AML-193 (cell line): ENCODE results near the gene TTLL7.

Experiments
- DNase-seq, 2 experiments: peaks; one replicate each; lab custom pipeline; 2025; lab: John Stamatoyannopoulos, UW

TTLL7 gene

DNA sequence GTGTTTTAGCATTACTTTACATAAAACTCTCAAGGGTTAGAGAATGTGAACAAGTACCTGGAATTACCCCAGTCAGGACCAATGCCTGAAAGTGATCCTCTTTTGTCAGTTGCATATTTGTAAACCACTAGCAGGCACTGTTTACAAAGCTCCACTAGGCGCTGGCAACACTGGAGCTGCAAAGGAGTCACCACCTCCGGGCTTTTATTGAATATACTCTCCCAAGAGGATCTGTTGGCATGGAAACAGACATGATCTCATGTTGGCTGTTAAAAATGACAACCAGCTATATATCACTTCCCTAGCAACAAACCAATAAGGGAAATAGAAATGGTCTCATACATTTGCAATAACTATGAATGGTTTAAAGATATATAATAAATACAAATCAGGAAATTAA is 116.0 kb downstream of the TTLL7 start:
- no peak for DNase-seq

DNA sequence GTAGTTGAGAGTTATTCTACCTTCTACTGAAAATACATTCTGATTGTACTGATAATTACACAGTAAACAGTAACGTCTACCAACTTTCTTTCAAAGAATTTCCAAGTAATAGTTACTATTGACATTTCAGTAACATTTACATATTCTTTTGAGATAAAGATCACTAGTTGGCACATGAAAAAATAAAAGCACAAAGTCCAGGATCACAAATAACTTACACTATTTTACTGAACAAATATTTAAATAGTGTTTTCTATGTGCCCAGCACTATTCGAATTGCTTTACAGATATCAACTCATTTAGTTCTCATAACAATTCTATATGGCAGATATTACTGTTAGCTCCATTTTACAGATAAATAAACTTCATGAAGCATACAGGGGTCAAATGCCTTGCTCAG is 126.4 kb downstream of the TTLL7 start:
- DNase-seq: no peak

DNA sequence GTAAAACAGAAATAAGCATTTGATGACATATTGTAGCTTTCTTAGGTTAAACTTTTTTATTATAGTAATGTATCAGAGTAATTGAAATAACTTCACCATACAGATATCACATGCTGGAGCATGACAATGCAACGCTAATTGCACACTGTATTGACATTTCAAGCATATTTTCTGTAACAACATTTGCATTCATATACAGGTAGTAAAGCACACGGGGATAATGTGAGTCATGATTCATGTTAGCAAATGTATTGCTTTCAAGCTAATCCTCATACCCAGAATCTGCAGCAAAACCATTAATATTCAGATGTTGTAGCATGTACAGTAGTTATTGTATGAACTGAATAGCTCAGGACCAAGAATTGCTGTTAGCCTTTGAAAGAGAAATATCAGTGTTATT is 133.9 kb downstream of the TTLL7 start:
- no peak for DNase-seq

DNA sequence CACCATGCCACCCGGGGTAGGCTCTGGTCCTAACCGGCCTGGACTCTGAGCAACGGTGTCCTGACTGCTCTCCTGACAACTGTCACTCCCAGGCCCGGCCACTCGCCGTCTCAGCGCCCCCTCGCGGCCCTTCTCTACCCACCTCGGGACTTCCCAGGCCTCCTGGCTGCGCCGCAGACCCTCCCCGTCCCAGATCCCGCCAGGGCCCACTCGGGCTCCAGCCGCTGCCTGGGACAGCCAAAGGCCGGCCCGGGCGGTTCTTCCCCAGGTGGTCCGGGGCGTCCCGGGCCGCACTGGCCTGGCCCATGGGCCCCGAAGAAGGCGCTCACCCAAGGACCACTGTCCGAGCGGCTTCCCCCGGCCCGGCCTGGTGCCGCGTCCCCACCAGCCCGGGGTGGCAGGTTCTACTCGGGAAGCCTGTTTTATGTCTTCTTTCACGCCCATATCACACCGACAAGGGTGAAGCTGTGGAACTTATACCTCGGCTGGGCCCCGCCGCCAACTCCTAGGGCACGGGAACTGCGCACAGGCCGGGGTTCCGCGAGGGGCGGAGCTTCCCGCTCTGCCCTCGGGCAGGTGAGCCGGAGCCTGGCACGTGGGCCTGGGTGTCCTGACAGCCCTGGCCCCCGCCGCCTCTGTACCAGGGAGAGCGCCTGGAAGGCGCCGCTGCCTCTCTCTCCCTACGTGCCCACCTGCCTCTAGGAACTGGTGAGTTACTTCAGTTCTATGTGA is 138.3 kb downstream of the TTLL7 start:
- DNase-seq: no peak

DNA sequence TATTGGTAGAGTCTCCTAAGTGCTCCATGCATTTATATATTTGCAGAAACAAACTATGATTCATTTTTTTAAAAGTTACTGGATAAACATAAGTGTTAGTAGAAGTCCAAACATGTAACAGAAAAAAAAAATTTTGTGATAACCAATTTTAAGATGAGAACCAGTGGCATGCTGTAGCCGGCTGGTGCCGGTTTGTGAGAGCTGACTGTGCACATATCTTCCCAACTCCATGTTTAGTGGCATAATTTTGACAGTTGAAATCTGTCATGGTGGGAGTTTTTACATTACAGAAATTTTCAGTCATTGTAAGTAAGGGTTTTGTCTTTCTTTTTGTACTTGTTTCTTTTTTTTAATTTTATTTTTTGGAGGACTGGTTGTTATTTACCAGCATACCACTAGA is 141.2 kb downstream of the TTLL7 start:
- DNase-seq: no peak

DNA sequence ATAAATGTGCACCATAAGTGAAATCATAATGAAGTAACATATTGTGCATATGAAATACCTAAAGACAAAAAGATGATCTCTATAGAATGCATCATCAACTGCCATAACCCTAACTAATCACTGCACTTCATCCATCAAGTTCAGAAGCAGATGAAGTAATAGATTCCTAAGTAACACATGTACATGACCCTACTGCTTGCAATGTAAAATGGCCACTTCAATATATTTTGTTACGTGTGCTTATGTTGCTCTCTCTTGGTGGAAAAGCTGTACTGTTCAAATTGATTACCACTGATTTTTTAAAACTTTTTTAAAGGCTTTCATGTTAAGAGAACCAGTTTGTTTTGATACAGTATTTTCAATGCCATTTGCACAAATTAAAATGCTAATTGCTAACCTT is 141.8 kb downstream of the TTLL7 start:
- DNase-seq: no peak

DNA sequence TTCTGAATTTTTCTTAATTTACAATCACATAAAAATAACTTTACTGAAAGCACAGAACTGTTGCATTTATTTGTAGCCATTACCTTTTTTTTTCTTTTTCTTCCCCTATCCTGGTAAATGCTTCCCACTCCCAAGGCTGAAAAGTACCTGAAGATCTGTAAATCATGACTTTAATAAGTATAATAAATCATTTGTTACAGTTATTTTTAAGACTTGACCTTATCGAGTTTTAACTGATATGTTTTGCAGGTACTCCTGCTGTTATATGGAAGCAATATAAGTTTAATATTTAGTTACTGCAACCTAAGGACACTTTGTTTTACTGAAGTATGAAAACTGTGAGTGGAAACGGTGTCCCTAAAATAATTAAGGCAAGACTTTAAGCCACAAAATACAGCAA is 142.6 kb downstream of the TTLL7 start:
- no peak for DNase-seq

DNA sequence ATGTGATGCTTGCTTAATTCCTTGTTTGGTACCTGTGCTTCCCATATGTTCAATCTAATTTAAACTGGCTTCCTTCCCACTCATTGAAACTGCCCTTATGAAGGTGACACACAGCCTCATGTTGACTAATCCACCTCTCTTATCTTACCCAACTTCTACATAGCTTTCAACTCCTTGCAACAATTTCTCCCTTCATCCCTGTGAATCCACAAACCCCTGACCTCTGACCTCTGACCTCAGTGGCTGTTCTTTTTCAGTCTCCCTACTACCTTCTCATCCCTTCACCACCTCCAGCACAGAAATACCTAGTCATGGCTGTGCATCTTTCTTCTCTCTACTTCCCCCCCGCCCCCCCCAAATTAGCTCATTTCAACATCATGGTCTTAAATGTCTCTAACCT is 144.5 kb downstream of the TTLL7 start:
- DNase-seq: no peak

DNA sequence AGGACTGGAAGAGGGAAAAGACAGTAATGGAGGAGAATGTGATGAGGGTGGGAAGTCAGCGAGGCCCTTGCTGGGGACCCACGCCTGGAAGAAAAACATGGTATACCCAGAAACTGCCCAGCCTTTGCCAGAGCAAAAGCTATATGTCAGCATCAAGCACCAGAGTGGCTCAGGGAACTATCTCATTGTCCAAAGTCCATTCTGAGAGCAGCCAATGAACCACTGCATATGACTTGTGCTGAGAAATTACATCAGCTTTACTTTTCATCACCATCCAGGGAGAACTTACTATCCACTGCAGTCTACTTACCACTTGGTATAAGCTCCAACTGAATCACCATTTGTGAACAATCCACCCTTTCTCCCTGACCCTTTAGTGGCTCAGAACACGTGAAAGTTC is 148.1 kb downstream of the TTLL7 start:
- no peak for DNase-seq

DNA sequence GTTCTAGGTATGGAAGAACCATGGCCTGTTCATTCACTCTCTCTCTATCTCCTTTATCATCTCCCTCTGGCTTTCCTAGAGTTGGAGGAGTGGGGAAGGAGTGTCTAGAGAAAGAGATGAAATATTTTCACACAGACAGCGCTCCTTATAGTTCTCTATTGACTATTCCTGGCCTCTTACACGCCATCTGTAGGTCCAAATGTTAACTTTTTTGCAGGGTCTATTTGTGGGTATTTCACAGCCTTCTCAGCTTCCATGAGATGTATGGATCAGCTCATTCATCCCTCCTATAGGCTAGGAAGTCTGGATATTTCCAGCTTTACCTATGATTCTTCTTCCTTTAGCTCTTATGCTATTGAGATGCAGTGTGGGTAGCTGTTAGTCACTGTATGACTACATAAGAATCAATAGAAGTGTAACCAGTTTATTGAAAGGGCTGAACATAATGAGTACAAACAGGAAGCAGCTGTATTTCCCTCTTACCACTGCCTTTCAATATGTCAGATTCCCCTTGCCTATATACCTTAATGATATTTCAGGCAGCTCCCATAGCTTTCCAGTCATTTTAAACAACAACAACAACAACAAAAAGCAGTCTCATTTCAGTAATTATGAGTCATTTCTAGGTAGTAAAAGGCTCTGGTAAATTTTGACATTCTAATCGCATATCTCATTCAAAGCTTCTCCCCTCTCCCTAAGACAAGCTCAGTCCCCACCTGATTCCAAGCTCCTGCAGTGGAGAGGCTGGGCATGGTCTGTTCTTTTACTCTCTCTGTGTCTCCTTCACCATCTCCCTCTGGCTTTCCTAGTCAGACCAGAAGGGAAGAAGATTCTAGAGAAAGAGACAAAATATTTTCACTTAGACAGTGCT is 149.5 kb downstream of the TTLL7 start:
- no peak for DNase-seq

DNA sequence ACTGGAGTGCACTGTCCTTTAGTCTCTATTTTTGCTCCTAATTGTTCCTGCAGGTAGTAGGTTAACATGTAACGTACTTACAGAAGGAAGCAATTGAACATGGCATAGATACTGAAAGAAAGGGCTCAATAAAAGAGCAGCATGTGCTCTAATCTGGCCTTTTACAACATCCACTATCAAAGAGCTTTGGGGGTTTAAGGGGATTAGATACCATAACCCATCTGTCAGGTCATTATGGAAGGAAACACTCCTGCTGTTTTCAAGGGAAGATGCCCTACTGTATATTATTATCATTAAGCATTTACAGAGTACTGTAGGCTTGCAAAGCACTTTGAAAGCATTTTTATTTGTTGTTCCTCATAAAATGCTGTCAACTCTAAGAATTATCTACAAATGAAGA is 152.8 kb downstream of the TTLL7 start:
- no peak for DNase-seq

DNA sequence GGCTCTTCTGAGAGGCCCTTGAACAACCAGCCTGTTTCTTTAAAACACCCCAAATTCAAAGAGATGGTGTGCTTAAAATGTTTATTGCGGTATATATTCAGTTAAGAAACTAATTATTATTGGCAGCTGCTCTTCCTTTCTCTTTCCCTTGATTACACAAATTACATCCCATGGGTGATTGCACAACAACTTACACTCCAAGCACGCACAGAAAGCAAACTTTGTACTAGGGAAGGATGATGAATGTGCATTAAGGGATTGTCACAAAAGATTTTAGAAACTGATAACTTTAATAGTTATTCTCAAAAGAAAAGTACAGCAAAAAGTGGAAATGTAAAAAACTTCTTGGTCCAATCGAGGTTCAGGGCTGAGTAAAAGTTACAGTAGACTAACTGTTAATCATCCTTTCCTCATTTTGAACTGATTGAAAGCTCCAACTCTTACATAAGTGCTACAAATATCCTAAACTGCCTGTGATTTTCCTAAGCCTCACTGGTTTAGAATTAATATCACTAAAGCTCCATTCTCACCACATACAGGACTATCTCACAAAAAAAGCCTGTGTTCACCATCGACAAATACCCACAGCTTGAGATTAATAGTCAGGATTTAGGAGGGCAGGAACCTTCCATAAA is 153.4 kb downstream of the TTLL7 start:
- no peak for DNase-seq

DNA sequence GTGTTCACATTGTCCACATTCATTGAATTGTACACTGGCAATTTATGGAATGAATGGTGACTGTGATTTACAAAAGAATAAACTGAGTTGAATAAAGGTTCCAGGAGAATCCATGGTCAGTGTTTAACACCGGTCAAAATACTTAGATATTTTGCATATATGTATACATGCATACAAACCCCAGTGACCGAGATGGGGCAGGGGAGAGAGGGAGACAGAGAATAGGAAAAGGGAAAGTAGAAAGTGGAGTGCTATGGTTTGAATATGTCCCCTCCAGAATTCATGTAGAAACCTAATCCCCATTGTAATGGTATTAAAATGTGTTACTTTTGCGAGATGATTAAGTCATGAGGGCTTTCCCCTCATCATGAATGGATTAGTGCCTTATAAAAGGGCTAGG is 154.4 kb downstream of the TTLL7 start:
- DNase-seq: no peak

DNA sequence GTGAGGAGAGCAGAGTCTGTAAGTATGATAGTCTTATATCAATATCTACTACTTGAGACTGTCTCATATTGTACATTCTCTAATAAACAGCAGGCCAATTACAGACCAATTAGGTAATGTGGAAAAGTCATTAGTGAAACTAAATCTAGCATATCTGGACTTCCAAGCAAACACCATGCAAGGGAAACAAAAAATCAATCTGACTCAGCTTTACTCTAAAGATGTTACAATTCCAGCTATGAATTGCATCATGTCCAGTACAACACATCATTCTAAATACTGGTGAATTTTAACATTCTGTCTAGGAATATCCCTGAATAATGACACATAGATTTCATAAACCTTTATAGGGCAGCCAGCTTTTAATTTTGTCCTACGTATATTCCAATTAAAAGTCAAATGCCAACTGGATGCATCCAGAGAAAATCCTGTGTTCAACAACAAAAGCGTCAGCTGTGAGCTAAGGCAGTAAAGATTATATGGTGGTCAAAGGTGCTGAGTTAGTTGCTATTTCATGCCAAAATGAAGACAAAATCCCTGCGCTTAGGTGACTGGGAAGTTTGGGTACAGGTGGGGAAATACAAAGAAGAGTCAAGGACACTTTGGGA is 159.3 kb downstream of the TTLL7 start:
- no peak for DNase-seq

DNA sequence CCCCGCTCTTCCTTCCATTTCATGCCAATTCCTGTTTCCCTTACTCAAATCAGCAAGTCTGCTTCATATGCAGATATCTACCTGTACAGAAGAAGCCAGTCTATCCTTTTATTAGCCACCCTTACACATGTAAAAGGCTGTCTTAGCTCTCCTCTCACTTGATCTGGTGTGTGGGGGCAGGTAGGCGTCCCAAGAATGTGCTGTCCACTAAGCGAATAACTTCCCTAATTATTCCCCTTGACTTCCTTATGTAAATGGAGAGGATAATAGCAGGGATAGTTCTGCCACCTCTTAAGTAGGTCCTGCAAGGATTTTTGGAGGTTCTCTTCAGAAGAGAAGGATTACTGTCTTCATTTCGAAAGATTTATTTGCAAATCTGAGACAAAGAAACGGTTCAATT is 160.4 kb downstream of the TTLL7 start:
- DNase-seq: no peak

DNA sequence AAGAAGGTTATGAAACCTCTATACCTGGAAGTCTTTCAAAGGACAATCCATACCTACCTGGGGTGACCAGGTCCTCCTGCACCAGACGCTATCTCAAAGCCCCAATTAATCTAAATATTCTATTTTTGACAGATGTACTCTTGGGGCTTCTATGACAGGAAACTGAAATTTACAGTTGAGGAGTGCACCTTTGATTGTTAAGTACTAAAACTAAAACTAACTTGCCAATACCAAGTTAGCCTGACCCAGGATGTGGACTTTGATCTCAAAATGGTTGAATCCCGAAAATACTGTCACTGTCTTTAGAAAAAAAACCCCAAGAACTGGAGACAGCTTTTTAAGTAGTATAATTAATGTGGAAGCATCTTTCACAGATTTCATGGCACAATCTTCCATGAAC is 162.4 kb downstream of the TTLL7 start:
- no peak for DNase-seq

DNA sequence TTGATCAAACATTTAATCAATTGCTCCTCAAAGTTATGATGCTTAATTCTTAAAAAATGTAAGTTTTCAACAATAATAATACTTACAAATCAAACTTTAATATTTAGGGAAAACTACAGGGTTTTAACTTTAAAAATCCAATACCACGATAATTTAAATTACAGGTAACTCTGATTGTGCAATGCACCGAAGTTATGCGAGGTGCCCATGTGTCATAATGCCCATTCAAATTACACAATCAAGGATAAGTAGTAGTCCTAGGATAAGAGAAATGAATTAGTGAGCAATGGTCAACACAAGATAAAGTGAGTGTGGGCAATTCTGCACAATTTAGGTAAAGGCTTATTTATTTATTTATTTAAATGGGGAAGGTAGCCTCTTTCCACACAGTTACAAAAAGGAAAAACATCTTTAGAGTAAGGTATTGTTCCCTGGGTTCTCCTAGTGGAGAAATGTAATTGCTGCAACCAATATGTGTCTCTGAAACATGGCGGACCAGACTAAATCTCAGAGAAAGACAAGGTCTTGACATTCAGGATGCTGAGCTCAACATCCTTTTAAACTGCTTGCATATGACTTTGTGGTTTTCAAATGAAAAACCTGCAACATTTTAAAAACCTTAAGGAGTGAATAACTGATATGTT is 164.2 kb downstream of the TTLL7 start:
- no peak for DNase-seq

DNA sequence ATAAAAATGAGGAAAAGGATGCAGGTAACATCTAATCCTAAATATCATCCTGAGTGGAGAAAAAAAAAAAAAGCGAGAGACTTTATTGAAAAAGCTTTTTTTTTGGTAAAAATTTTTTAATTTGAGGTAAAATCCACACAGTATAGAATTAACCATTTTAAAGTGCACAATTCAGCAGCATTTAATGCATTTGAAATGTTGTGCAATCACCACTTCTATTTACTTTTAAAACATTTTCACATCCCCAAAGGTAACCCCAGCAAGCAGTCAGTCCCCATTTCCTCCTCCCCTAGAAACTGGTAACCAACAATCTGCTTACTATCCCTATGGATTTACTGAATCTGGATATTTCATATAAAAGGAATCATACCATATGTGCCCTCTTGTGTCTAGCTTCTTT is 166.7 kb downstream of the TTLL7 start:
- no peak for DNase-seq

DNA sequence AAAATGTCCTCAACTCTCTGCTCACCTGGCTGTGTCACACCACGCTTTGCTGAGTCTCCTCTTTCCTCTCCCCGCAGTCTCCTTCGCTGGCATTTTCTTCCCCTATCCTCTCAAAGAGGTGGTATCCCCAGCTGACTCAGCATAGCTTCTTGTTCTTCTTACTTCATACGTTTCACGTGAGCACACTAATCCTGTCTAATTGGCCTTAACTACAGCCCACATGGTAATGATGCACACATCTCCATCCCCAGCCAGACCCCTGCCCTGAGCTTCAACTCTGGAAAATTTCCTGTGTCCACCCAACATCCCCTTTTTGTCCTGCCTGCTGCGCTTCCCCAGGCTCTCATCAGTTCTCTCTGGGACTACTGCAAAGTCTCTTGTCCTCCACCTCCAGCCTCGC is 169.8 kb downstream of the TTLL7 start:
- DNase-seq: no peak

DNA sequence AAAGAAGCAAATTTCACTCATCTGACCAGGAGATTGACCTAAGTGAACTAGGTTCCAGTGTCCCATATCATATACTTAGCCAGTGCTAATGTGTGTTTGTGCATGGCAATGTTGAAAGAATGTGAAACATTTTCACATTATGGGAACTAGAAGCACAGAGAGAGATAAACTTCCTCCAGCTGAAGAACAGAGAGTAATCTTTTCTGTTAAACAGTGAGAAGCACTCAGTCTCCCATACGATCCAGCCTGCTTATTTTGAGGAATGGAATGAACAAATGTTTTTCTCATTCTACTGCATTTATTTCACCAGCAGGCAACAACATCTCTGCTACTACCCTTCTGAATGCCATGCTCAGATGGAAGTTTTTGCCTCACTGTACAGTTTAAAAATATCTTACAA is 170.5 kb downstream of the TTLL7 start:
- no peak for DNase-seq

DNA sequence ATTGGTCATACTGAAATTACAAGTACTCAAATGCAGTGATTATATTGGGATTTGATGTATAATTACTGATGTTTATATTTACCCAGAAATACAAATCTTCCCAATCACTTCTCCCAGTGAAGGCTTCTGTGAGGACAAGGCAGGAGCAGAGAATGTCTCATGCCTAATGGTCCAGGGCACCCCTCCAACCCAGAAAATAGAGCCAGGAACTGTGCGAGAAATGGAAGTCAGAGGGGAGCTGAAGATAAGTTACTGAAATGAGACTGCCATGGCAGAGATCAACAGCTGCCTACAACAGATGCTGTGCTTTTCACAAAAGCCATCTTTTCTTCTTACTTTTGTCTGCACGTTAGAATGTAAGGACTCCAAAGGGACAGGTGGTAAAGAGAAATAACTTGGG is 171.2 kb downstream of the TTLL7 start:
- no peak for DNase-seq

DNA sequence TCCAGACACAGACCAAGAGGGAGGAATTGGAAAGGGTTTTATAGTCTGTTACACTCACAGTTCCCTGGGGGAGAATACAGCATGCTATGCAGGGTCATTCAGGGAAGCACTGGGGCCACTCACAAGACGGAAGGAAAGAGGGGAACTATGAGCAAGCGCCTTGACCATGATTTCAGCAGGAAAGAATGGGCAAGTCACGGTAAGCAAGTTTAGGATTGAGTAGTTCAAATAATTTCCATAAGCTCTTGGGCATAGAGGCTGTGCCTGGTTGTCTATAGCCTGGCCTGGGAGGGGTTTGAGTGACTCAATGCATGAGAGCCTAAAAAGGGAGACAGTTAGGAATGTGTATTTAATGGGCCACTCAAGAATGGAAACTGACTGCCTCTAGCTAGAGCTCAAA is 176.7 kb downstream of the TTLL7 start:
- DNase-seq: no peak
